Stimulated activated effector memory CD8-positive, alpha-beta T cell treated with anti-CD3 and anti-CD28 coated beads, Interleukin-12 subunit alpha, Interleukin-12 subunit beta, amount 100 ng/mL, for 72 hours (primary cell): Measurements from ENCODE around the gene ADAM8.

Experiments
- ATAC-seq: fragments of 150-1000 bp; cut with Tn5 transposase; 2 replicates; pipeline ENCODE4 v1.10.0; 2021
- DNase-seq, 2 donors: peaks; one replicate each; pipeline ENCODE4 v3.0.0; 2021 to 2022; ENCODE audit warnings: low spot score in 2 of 2
- H3K27ac Mint-ChIP-seq: one replicate; pipeline ENCODE4 v1.8.0; 2022; ENCODE audit warnings: mild to moderate bottlenecking, mixed read lengths
- H3K36me3 Mint-ChIP-seq: one replicate; pipeline ENCODE4 v1.8.0; 2022; ENCODE audit warnings: mild to moderate bottlenecking, mixed read lengths
- H3K4me1 Mint-ChIP-seq: one replicate; pipeline ENCODE4 v1.8.0; 2022; ENCODE audit warnings: mixed read lengths
- H3K4me3 Mint-ChIP-seq: one replicate; pipeline ENCODE4 v1.8.0; 2022; ENCODE audit warnings: mild to moderate bottlenecking, mixed read lengths
- H3K9me3 Mint-ChIP-seq: one replicate; pipeline ENCODE4 v1.8.0; 2022; ENCODE audit warnings: mixed read lengths

Gene ADAM8

DNA sequence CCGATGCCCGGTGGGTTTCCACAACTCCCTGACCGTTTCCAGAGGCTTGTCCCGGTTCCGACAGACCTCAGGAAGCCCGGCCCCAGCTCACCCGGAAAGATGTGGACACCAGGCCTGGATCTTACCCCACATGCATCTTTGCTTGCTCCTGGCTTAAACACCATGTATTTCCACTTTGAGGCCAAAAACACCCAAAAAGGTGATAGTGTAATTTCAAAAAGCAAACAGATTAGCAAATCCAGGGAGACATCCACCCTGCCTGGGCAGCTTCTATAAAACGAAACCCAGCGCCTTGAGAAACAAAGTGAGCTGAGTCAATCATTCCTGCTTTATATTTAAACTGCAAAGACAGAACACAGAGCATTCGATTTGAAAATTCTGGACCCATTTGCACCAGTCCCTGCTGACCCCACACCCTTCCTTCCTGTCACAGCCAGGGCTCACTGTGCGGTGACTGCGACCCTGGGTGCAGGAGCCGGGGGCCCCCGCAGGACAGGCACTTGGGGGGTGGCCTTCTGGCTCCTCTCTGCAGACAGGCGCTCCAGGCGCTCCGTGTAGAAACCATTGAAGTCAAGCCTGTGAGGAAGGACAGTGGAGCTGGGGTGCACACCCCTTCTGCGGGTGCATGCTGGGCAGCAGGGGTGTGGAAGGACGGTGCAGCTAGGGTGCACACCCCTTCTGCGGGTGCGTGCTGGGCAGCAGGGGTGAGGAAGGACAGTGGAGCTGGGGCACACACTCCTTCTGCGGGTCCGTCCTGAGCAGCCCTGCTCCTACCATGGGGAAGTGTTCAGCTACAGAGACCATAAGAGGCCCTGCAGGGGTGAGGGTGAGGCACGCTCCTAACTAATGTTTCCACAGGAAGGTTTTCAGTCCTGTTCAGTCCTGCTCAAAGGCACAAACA, 2.9 kb upstream of the ADAM8 start:
- Mint-ChIP-seq H3K9me3 (no peaks in the 10 kb centered on the region), H3K36me3 (peaks cover 50% of the 10 kb centered on the region), H3K4me3 (peak overlapping the region; percentile 88), H3K27ac (peak overlapping the region; percentile 95), H3K4me1 (peaks cover 34% of the 10 kb centered on the region)
- ATAC-seq (no peak), DNase-seq (peak in 1 of 2 donors; percentile 49)

DNA sequence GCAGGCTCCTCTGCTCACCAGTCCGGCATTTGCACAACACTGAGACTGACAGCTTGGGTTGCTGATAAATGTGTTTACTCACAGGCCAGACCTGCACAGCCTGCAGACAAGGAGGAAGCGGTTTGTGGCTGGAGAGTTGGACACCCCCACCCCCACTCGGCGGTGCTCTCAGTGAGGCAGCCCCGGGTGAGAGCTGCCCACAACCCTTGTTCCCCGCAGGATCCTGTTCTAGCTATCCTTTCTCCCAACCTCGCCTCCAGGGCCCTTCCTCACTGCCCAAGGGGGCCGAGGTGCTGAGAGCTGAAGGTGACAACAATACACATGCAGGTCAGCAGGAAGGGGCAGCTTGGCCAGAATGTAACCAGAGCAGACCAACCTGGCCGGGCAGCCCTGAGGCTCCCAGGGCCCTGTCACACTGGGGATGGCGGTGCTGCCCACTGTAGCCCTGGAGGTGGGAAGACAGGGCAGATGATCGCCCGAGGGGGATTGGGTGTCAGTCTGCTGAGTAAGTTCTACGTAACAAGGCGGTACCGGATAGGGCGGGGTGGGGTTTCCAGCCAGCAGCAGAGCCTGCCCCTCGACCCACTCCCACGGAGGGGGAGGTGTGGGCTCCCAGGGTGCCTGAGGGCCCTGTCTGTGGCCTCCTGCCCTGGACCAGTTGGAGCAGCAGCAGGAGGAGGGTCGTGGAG, 2.1 kb upstream of the ADAM8 start:
- ATAC-seq (peak; percentile 78), DNase-seq (peak; percentile 62 to 88)
- peaks cover 36% of the 10 kb centered on the region for H3K4me1 Mint-ChIP-seq
- peak overlapping the region; percentile 88 for H3K4me3 Mint-ChIP-seq
- no peaks in the 10 kb centered on the region for H3K9me3 Mint-ChIP-seq
- peak overlapping the region; percentile 95 for H3K27ac Mint-ChIP-seq
- H3K36me3 Mint-ChIP-seq: peaks cover 45% of the 10 kb centered on the region

GRCh38 chr10:133277993-133278576, 1.4 kb upstream of the ADAM8 start:
- Mint-ChIP-seq H3K36me3 (peaks cover 43% of the 10 kb centered on the region), H3K4me3 (peak overlapping the region; percentile 88), H3K4me1 (peaks cover 36% of the 10 kb centered on the region), H3K27ac (peak overlapping the region; percentile 95), H3K9me3 (no peaks in the 10 kb centered on the region)
- DNase-seq (no peak), ATAC-seq (no peak)

- ATAC-seq (no peak), DNase-seq (no peak)
- H3K9me3 Mint-ChIP-seq: no peaks in the 10 kb centered on the region
- peak overlapping the region; percentile 88 for H3K4me3 Mint-ChIP-seq
- peak overlapping the region; percentile 45 for H3K27ac Mint-ChIP-seq
- H3K36me3 Mint-ChIP-seq: peaks cover 47% of the 10 kb centered on the region
- H3K4me1 Mint-ChIP-seq: peaks cover 36% of the 10 kb centered on the region
These were observed 767 bp upstream of the ADAM8 start for GRCh38 chr10:133277277-133277992.

DNA sequence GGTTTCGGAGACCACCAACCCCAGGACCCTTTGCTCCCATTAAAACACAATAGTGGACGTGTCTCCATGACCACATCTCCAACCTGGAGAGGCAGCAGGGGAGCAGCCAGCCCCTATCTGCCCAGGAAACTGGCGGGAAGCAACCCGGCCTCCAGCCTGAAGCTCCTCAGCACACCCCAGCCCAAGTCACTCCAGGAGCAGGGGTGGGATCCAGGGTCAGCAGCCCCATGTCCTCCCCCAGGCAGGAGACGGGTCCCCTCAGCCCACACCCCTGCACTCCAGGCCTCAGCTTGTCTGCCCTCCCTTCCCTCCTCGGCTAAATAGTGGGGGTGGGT, 601 bp downstream of the ADAM8 start:
- peaks cover 53% of the 10 kb centered on the region for H3K36me3 Mint-ChIP-seq
- H3K4me1 Mint-ChIP-seq: peaks cover 36% of the 10 kb centered on the region
- peak overlapping the region; percentile 88 for H3K27ac Mint-ChIP-seq
- DNase-seq (peak in 1 of 2 donors; percentile 64), ATAC-seq (no peak)
- no peaks in the 10 kb centered on the region for H3K9me3 Mint-ChIP-seq
- H3K4me3 Mint-ChIP-seq: peak overlapping the region; percentile 88

GRCh38 chr10:133275684-133276092, 980 bp downstream of the ADAM8 start:
- H3K4me3 Mint-ChIP-seq: peak overlapping the region; percentile 88
- no peaks in the 10 kb centered on the region for H3K9me3 Mint-ChIP-seq
- peak; percentile 57 for ATAC-seq
- peak; percentile 40 to 80 for DNase-seq
- peaks cover 36% of the 10 kb centered on the region for H3K4me1 Mint-ChIP-seq
- peak overlapping the region; percentile 88 for H3K27ac Mint-ChIP-seq
- peaks cover 57% of the 10 kb centered on the region for H3K36me3 Mint-ChIP-seq

- DNase-seq (peak; percentile 48 to 85), ATAC-seq (peak; percentile 55)
- peaks cover 34% of the 10 kb centered on the region for H3K4me1 Mint-ChIP-seq
- H3K27ac Mint-ChIP-seq: peak overlapping the region; percentile 88
- H3K4me3 Mint-ChIP-seq: peak overlapping the region; percentile 88
- H3K36me3 Mint-ChIP-seq: peaks cover 63% of the 10 kb centered on the region
- H3K9me3 Mint-ChIP-seq: no peaks in the 10 kb centered on the region
These were observed 1.7 kb downstream of the ADAM8 start for GRCh38 chr10:133274751-133275683.

DNA sequence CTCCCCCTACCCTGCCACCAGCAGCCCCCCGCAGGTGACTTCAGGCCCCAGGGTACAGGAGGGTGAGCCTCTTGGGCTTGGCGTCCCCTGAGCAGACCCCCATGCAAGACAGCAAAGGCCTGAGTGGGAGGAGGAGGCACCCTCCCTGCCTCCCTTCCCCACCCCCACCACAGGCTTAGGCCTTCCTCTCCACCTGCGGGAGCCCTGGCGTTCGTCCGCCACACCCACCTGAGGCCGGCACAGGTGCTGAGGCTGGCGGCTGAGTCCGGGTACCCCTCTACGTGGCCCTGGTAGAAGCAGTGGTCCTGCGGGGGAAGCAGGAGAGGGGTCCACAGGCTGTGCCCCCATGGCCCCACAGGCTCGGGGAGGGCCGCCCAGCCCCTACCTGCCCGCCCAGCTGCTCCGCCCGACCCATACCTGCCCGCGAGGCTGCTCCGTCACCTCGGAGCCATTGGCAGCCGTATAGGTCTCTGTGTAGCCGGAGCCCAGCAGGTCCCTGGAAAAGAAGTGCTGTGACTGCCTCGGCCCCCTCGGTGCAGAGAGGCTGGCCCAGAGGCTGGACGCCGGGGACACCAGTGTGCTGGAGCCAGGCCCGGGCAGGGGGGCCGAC, 3.0 kb downstream of the ADAM8 start:
- Mint-ChIP-seq H3K4me3 (peak overlapping the region; percentile 14), H3K36me3 (peaks cover 72% of the 10 kb centered on the region), H3K4me1 (peaks cover 20% of the 10 kb centered on the region), H3K9me3 (no peaks in the 10 kb centered on the region), H3K27ac (no peak overlapping the region)
- DNase-seq (no peak), ATAC-seq (no peak)

DNA sequence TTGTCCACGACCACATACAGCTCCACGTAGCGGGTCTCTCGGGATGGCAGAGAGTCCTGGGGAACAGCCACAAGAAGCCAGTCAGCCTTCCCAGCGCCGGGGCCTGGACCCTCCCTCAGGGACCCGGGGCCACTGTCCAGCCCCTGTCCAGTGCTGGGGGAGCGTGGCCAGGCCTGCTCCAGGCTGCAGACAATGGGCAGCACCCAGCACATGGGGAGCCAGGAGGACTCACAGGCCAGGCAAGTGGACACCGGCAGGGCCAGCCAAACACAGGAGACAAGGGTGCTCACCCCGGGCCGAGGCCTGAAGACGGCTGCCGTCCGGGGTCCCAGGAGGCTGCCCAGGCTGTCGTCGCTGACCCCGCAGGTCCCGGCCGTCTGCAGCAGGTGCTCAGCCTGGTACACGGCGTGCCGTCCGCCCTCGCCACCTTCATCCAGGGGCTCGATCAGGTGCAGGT, 3.7 kb downstream of the ADAM8 start:
- Mint-ChIP-seq H3K9me3 (no peaks in the 10 kb centered on the region), H3K36me3 (peaks cover 73% of the 10 kb centered on the region), H3K4me3 (peak overlapping the region; percentile 14), H3K4me1 (peaks cover 13% of the 10 kb centered on the region), H3K27ac (no peak overlapping the region)
- ATAC-seq (no peak), DNase-seq (no peak)

DNA sequence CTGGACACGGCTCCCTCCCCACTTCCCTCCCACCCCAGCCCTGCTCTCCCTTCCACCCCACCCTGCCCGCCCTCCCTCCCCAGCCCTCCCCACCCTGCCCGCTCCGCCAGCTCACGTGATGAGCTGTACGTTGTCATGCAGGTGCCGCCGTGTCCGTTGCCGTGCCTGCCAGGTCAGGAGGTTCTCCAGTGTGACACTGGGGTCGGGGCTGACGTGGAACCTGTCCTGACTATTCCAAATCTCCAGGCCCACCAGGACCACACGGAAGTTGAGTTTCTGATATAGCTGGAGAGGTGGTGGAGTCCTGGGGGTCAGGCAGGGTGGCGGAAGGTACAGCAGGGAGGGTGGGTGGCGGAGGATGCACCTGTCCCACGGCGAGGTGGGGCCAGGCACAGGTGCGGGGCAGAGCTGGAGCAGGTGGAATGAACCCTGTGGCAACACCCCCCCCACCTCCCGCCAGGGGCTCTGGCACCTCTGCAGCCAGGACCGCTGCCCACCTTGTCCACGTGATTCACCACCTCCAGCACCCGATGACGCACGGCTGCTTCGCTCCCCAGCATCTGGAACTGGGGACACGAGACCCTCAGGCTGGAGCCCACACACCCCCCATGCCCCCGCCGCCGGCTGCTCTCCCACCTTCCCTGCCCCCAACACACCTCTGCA, 4.2 kb downstream of the ADAM8 start:
- DNase-seq (no peak), ATAC-seq (no peak)
- Mint-ChIP-seq H3K4me1 (peaks cover 8% of the 10 kb centered on the region), H3K36me3 (peaks cover 78% of the 10 kb centered on the region), H3K27ac (no peak overlapping the region), H3K4me3 (no peak overlapping the region), H3K9me3 (no peaks in the 10 kb centered on the region)

DNA sequence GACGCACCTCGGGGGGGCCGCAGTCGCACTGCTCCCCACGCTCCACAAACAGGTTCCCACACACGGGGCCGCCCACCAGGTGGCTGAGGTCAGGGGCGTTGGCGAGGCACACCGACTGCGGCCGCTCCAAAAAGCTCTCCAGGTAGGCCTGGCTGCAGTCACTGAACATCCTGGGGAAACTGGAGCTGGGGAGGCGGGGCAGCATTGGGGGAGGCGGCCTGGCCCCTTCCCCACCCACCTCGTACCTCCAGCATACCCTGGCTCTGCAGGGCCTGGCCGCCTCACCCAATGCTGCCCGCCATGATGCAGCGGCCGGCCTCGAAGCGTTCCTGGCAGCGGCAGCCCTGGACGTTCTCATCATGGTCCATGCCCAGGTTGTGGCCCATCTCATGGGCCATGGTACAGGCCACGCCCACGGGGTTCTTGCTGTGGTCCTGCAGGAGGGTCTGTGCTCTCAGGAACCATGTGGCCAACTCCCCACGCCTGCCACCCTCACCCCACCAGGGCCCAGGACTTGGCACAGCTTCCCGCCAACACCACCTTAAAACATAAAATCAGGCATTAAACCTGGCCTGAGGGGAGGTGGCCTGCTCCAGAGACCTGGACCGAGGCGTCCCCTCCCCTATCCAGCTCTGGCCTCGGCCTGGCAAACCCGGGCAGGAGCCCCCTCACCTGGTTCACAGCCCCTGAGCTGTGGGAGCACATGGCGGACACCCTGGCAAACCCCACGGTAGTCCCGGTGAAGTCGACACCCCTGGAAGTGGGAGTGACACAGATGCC, 5.0 kb downstream of the ADAM8 start:
- DNase-seq (no peak), ATAC-seq (no peak)
- H3K9me3 Mint-ChIP-seq: no peaks in the 10 kb centered on the region
- no peak overlapping the region for H3K4me3 Mint-ChIP-seq
- H3K36me3 Mint-ChIP-seq: peaks cover 86% of the 10 kb centered on the region
- H3K4me1 Mint-ChIP-seq: peaks cover 7% of the 10 kb centered on the region
- H3K27ac Mint-ChIP-seq: no peak overlapping the region

- no peak overlapping the region for H3K4me3 Mint-ChIP-seq
- H3K36me3 Mint-ChIP-seq: peaks cover 92% of the 10 kb centered on the region
- H3K4me1 Mint-ChIP-seq: peaks cover 10% of the 10 kb centered on the region
- no peaks in the 10 kb centered on the region for H3K9me3 Mint-ChIP-seq
- no peak for DNase-seq
- no peak for ATAC-seq
- H3K27ac Mint-ChIP-seq: no peak overlapping the region
These were observed 5.8 kb downstream of the ADAM8 start for GRCh38 chr10:133270773-133271297.

GRCh38 chr10:133270204-133270603, 6.5 kb downstream of the ADAM8 start:
- peaks cover 92% of the 10 kb centered on the region for H3K36me3 Mint-ChIP-seq
- no peaks in the 10 kb centered on the region for H3K9me3 Mint-ChIP-seq
- H3K27ac Mint-ChIP-seq: no peak overlapping the region

More at GRCh38 chr10:133270204-133270603, 6.5 kb downstream of the ADAM8 start:
- no peak for ATAC-seq
- DNase-seq: no peak
- H3K4me3 Mint-ChIP-seq: no peak overlapping the region
- peaks cover 16% of the 10 kb centered on the region for H3K4me1 Mint-ChIP-seq
